ENCODE results near the gene FAR2. TPM values are rescaled to one million over a fixed set of nuclear protein-coding genes. Genes with fewer than 3 reads are reported as not detected.
"Not testable (repeated sequence)": the region's sequence is repeated elsewhere in the genome, so short reads cannot be mapped to it uniquely, and the experiment has no call there.

FAR2 gene
- polyA plus RNA-seq, 1 donor, result 8.6 TPM

GRCh38 chr12:29234965-29235626, 86.0 kb downstream of the FAR2 start:
- DNase-seq, result no peak

DNA sequence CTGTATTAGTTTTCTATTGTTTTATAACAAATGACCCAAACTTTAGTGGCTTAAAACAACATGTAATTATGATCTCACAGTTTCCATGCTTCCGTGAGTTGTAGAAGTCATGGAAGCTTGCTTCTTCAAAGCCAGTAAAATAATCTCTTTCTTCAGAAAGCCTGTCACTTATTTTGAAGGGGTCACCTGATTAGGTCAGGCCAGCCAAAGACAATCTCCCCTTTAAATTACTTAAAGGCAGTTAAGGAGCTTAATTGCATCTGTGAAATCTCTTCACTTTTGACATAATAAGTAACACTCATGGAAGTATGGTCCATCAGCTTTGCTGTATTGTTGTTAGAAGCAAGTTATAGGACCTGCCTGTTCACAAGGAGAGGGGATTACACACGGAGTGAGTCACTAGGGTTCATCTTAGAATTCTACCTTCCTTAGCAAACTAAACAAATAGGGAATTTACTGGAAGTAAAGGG, 89.8 kb downstream of the FAR2 start:
- no peak for DNase-seq

GRCh38 chr12:29239336-29239735, 90.3 kb downstream of the FAR2 start:
- no peak for DNase-seq

DNA sequence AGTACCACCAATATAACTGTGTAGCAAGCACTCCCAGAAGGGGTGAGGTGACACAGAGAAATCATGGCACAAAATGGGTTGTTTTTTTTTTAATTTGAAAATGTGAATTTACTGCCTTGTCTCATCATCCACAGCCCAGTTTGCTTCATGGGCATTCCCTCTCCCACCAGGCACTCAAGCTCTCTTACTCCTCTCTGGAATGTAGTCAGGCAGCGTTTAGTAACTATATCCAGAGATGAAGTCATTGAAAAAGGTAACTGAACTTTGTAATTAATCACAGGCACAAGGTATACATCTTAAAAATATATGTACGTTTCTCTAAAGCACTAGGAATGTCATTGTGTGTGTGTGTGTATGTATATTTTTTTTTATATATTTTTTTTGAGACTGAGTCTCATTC, 91.4 kb downstream of the FAR2 start:
- no peak for DNase-seq

DNA sequence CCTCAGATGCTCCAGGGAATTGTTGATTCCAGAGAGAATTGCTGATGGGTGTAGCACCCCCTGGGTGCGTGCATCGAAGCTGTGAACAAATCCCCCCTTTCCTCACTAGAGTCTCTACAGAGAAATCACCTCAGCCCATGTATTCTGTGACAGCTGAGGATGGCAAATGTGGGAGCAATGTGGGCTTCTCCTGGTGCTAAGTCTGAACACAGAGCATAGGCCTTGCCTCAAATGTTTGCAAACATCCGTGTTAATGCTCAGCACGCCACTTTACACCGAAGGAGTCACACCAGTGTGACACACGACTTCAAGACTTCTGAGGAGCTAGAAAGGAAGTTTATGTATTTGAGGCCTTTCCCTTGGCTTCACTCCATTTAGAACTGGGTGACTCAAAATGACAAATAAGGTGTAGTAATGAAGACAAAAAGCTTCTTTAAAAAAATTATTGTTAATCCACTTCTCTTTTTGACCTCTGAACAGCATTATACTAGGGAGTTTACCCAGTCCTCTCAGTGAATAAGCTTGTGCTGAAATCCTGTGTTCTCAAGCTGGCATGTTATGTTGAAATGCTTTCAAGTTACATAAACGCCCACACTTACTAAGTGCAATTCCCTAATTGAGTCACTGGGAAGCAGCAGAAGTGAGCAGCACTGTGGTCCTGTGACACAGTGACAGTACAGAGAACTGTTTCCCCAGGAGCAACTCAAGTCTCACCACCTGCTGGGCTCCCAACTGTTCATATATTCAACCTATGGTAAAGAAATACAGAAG, 92.9 kb downstream of the FAR2 start:
- no peak for DNase-seq

DNA sequence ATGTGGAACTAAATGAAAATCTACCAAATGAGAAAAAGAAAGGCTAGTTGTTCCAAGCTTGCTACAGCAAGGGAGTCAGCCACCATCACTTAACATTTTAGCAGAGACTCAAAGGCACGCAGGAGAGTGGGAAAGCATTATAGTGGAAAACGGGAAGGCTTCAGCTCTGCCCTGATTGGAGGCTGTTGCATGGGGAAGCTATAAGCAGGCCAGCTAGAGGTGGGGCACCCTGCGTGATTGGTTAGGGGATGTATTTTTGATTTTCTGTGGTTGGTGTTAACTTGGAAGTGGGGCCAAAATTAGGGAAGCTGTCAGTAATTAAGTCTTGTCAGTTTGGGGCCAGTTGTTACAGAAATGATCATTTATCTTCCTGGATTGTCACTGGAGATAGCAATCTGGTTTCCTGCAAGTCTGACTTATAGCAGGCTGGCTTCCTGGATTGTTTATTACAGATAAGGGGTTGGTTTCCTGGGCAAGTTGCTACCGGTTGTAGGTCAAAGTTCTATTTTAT, 93.9 kb downstream of the FAR2 start:
- DNase-seq, result no peak

GRCh38 chr12:29244159-29244765, 95.2 kb downstream of the FAR2 start:
- DNase-seq, result no peak

- no peak for DNase-seq
These were observed 96.2 kb downstream of the FAR2 start for GRCh38 chr12:29245246-29245645.

- no peak for DNase-seq
These were observed 100.9 kb downstream of the FAR2 start for GRCh38 chr12:29249930-29250329.

- DNase-seq, result no peak
These were observed 105.0 kb downstream of the FAR2 start for GRCh38 chr12:29253906-29254625.

DNA sequence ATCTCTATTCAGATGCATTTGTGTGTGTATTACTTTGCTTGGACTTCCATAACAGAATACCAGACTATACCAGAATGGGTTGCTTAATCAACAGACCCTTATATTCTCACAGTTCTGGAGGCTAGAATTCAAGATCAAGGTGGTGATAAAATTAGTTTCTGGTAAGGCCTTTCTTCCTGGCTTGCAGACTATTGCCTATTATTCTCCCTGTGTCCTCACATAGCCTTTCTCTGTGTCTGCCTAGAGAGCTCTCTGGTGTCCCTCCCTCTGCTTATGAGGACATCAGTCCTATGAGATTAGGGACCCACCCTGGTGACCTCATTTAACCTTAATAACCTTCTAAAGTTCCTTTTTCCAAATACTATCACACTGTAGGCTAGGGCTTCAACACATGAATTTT, 106.0 kb downstream of the FAR2 start:
- no peak for DNase-seq

DNA sequence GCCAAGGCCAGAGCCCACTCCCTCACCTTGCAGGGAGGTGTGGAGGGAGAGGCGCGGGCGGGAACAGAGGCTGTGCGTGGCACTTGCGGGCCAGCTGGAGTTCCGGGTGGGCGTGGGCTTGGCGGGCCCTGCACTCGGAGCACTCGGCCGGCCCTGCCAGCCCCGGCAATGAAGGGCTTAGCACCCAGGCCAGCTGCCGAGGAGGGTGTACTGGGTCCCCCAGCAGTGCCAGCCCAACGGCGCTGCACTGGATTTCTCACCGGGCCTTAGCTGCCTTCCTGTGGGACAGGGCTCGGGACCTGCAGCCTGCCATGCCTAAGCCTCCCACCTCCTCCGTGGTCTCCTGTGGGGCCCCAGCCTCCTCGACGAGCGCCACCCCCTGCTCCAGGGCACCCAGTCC, 107.5 kb downstream of the FAR2 start:
- DNase-seq, result no peak

DNA sequence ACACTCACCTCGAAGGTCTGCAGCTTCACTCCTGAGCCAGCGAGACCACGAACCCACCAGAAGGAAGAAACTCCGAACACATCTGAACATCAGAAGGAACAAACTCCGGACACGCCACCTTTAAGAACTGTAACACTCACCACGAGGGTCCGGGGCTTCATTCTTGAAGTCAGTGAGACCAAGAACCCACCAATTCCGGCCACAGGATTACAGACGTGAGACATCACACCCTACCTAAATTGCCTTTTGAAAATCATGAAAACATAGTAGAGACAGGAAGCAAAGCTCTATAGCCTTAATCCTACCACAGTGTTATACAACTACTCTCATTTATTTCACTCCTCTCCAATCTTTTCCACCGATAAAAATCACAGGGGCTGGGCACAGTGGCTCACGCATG, 108.6 kb downstream of the FAR2 start:
- DNase-seq, result not testable (repeated sequence)

- no peak for DNase-seq
These were observed 115.3 kb downstream of the FAR2 start for GRCh38 chr12:29264424-29264823.

DNA sequence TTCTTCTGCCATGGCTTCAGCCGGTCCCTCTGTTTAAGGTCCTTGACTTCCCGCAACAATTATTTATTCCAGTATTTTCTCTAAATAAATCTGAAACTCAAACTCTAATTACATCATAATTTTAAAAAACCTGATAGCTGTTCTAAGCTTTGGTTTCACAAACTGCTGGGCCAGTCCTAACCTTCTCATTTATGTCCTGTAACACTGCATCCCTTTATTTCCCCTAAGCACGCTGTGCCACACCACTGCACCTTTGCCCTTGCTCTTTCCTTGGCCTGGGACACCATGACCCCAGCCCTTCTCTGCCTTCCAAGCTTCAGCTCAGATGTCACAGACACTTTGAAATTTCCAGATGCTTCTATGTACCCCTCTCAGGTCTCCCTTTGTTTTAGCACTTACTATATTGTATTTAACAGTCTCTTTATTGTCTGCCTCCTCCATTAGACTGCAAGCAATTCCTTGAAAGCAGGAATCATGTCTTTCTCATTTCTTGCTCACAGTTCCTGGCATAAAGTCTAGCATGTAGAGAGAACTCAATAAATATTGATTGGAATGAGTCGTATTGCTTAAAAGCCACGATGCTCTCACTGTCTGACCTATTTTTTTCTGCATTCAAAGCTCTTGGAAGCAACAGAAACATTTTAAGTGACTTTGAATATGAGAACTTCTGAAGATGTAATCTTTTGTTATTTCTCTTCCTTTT, 120.8 kb downstream of the FAR2 start:
- no peak for DNase-seq

DNA sequence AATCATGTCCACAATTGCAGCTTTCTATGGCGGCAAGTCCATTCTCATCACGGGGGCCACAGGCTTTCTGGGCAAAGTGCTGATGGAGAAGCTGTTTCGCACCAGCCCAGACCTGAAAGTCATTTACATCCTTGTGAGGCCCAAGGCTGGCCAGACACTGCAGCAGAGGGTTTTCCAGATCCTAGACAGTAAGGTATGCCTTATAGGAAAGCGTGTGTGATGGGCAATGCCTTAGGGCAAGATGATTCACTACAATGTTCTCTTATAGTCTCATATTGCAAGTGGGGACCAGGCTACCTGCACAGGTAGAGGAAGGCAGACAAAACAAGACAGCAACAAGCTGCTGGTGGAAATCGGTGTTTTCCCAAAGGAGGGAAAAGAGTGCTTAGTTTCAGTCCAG, 121.4 kb downstream of the FAR2 start:
- no peak for DNase-seq

DNA sequence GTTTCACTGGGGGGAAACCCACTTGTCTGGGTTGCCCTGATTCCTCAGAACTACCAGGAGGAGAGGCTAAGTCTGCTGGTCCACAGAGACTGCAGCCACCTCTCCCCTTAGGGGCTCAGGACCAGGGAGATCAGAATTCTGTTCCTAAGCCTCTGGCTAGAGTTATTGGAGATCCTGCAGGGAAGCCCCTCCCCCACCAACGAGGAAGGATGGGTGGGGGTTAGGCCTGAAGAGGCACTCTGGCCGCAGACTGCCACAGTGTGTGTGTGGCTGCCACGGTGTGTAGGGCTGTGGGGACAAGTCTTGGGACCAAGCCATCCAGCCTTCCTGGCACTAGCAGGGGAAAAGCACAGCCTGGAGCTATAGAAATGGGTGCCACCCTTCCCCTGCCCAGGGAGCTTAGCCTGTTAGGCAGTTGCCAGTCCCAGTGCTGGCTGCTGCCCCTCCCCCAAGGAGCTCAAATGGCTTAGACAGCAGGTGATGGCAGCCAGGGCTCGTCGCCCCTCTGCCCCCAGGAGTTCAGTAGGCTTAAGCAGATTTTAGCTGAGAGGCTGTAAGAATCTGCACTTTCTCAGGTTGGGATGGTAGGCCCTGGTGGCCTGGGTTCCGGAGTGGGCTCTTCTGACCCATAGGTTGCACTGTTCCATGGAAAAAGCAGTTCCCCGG, 124.2 kb downstream of the FAR2 start:
- no peak for DNase-seq

DNA sequence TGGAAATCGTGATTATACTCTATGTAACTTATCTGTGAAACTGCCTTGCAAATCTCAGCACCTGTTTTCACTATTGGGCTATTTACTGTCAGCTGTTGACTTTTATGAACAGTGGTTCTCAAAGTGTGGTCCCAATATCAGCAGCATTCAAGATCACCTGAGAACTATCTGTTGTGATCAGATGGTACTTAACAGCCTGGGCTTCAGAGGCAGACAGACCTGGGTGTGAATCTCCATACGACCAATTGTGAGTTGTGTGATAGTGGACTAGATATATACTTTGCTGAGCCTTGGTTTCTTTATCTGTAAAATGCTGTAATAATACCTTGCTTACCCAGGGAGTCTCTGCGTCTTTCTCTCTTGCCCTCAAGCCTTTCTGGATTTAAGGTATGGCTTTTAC, 126.8 kb downstream of the FAR2 start:
- no peak for DNase-seq

GRCh38 chr12:29277231-29277630, 128.2 kb downstream of the FAR2 start:
- DNase-seq, result no peak

DNA sequence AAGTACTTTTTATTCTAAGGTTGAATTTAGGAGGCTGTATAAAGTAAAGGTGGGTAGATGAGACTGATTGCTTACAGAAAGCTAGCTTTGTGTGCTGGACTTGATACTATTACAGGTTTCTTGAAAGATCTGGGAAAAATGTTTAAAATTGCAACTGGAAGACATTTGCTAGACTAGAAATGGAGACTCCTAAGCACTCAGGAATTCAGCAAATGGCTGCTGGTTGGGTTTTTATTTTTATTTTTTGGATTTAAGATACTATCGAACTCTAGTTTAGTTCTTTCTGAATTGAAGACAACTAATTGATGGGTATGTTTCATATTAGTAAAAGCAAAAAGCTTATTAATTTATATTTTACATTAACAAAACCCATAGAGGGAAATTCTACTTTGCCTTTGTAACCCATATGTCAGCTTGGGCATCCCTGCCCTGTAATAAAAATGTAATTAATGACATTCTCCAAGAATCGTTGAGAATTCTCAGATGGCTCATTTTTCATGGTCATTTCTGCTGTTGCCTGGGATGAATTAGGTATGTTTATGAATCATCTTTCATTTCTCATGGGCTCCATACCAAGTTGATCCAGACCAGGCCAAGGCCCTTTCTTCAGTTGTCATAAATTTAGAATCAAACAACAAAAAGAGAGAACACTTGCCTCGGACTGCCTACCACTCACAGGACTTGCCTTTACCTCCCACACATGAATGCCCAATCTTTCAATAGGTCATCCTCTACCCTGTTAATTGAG, 129.8 kb downstream of the FAR2 start:
- DNase-seq, result no peak

Data from hindlimb muscle (tissue), 1 donor.